Activated T-helper 1 cell treated with Interleukin-2 at 50 U/mL for 16 hours (primary cell): ENCODE measurements around the gene TRAF2.

ENCODE experiments used
- DNase-seq: peaks from one replicate; pipeline ENCODE4 v3.0.0-alpha.2; 2020; ENCODE audit warnings: low read depth

Gene TRAF2

DNA sequence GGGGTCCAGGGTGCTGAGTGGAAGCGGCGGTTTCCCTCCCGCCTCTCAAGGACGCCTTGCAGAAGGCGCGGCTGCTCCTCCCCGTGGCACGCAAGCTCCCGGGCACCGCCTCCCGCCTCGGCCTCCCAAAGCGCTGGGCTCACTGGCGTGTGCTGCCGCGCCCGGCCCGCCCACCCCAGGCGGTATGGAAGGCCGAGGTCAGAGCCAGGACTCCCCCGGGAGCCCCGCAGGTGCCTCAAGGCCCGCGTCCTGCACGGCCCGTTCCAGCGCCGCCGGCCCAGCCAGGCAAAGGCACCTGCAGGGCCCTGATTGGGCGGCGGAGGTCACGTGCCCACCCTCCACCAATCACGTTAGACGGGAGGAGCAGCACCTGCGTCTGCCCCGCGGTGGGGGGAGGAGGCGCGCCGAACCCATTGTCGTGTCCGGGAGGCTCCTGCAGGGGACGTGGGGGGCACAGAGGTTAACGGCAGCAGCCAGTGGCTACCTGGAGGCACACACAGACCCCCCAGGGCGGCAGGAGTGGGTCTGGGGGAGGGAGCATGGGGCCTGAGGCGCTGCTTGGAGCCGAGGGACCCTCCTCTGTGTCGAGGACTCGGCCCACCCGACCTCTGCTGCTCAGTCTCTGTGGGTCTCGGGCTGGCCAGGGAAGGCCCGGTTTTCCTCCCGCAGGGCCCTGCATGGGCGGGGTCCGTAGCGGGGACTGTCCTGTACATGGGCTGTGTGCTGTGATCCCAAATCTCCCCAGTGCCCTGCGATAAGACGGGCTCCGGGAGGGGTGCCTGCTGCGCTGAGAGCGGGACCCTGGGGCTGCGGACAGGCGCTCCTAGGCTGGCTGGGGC lies 63.7 kb downstream of the TRAF2 start:
- DNase-seq = peak; percentile 92

DNA sequence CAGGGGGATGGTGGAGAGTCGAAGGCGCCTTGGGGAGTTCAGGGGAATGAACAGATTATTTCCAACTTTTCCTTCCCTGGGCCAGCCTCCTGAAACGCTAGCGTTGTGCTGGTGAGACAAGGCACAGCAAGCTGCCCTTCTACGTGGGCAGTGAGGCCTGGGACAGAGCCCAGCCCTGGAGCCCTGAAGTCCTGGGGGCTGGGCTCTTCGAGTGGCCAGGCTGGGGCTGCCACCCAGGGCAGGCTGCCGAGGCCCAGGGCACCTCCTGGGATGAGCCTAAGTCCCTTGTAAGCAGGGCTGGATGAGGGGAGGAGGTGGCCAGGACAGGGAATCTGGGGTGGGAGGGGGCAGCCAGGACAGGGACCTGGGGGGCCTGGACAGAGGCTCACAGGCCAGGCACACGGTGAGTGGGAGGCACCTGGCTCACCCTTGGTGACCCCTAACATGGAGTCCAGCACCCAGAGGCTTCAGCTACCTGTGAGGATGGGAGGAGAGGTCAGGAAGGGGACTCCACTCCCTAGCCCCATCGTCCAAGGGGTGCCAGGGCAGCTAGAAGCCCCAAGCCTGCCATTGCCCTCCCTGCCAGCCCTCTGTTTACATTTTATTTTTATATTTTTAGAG lies 64.5 kb downstream of the TRAF2 start:
- DNase-seq = no peak

- DNase-seq = no peak
Observed at GRCh38 chr9:136951541-136952320, 65.4 kb downstream of the TRAF2 start, which contains the start of gene LCN12. Gene LCN12, plus strand, starts transcription at chr9:136952273. Its CDS starts 55 bp downstream, at chr9:136952328.

- DNase-seq = no peak
Observed at GRCh38 chr9:136952321-136952850, 66.1 kb downstream of the TRAF2 start.

GRCh38 chr9:136952876-136953770 lies 66.8 kb downstream of the TRAF2 start:
- DNase-seq = no peak

GRCh38 chr9:136953771-136954269 lies 67.5 kb downstream of the TRAF2 start:
- DNase-seq = no peak

DNA sequence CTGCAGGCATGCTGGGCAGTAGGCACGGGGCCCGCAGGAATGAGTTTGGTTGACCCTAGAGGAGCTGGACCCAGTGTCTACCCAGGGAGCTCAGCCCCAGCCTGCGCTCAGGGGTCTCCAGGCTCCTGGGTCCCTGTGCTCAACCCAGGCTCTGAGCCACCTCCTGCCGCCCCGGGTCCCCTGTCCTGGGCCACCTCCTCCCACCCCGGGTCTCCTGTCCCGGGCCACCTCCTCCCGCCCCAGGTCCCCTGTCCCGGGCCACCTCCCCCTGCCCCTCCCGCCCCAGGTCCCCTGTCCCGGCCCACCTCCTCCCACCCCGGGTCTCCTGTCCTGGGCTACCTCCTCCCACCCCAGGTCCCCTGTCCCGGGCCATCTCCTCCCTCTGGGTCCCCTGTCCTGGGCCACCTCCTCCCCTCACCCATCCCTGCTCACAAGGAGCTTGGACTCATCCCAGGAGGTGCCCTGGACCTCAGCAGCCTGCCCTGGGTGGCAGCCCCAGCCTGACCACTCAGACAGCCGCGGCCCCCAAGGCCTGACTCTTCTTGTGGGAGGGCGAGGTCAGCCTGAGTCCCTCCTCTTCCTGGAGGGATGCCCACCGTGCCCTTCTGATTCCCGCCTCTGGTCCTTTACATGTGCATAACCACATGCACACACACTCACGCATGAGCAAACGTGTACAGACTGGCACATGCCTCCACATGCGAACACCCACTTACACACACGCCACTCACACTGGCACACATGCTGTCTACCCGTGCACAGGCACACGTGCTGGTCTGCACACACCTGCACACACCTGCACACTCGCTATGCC lies 68.2 kb downstream of the TRAF2 start:
- DNase-seq = no peak

GRCh38 chr9:136955202-136955942 lies 69.1 kb downstream of the TRAF2 start:
- no peak for DNase-seq

GRCh38 chr9:136955943-136956335 lies 69.6 kb downstream of the TRAF2 start:
- no peak for DNase-seq

DNA sequence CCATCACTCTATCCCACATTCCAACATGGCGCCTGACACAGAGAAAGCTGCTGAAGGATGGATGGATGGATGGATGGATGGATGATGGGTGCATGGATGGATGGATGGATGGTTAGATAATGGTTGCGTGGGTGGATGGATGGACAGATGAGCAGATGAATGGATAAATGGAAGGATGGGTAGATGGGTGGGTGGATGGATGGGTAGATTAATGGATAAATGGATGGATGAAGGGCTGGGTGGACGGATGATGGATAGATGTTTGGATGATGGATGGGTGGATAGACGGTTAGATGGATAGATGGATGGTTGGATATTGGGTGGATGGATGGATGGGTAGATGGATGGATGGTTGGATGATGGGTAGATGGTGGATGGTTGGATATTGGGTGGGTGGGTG lies 70.3 kb downstream of the TRAF2 start:
- no peak for DNase-seq

DNA sequence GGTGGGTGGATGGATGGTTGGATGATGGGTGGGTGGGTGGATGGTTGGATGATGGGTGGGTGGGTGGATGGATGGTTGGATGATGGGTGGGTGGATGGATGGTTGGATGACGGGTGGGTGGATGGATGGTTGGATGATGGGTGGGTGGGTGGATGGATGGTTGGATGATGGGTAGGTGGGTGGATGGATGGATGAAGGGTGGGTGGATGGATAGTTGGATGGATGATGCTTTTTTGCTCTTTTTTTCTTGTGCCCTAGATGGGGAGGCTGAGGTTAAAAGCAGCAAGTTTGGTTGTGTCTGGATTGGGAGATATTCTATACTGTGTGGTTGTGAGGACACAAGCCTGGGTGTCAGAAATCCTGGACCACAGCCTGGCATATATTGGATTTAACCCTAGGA lies 71.1 kb downstream of the TRAF2 start:
- DNase-seq = no peak

DNA sequence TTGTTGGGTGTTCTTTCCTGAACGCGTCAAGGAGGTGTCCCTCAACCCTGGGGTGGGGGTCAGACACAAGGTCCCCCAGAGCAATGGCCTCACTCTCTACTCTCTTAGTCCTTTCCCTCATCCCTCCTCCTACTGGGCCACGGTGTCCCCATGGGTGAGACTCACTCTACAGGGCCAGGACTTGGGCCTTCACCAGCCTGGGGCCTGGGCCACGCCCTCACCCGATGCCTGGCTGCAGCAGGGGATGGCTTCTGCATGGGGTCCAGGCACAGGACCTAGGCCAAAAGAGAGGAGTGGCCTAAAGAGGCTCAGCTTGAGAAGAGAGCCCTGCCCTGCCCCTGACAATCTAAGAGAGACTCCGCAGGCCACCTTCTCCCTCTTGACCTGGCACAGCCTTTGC lies 71.6 kb downstream of the TRAF2 start:
- DNase-seq = no peak

DNA sequence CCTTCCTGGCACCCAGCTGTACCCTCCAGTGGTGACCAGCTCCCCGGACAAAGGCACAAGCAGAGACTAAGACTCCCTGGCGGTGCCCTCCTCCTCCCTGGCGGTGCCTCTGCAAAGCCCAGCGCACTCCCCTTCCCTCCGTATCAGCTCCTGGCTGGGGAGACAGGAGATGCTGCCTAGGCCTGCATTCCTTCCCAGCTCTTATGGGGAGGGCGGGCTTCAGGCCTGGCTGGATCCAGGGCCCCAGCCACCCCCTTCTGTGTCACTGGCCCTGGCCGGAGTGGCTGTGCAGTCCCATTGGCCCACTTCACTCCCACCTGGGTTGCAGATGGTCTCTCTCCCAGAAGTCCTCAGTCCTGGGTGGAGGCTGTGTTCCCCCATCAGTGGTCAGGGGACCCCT lies 72.2 kb downstream of the TRAF2 start:
- no peak for DNase-seq

DNA sequence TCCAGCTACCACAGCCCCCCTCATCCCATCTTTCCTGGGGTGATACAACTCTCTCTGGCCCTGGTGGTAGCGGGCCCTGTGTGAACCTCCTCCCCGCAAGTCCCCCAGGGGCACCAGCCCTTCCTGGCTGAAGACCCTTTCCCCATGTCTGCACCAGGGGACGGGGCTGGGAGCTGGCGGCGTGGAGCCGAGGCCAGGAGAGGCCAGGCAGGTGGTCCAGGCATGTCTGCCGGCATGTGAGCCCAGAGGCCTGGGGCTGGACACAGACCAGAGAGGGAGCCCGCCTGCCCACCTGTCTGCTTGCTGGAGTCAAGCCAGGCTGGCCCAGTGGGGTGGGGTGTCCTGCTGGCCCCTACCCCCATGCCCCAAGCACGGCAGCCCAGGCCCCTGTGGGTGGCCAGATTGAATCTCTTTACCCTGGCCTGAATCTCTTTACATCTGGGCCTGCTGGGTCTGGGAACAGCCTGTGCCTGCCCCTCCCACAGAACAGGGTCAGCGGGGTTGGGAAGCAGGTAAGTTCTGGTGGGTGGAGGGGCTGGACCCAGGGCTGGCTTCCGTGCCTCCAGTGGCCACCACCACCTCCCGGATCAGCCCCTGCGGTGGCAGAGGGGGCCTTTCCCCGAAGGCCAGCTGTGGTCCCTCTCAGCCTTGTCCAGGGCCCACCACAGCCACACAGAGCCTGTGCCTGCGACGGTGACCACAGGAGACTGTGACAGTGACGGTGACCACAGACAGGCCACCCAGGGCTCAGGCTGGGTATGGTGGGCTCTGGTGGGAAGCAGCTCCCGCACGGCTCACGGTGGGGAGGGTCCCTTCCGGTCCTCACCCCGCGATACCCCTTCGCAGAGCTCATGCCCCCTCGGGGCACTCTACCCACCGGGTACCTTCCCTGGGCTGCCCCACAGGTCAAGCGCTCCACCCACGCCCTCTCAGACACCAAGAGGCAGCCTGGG lies 72.9 kb downstream of the TRAF2 start:
- DNase-seq = no peak

GRCh38 chr9:136960212-136960937 lies 74.1 kb downstream of the TRAF2 start:
- no peak for DNase-seq

DNA sequence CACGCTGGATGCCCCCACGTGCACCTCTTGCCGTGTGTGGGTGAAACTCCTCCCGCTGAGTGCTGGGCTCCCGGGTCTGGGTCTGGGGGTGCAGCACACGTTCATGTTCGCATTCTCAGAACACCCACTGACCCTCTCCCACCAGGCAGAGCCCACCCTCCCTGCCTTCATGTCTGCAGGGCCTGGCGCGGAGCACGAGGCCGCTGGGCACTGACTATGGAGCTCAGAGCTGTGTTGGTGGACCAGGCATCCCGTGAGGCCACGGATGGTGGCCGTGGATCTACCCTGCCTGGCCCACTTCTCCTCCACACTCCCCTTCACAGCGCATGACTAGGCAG lies 74.6 kb downstream of the TRAF2 start:
- DNase-seq = no peak

GRCh38 chr9:136961279-136962065 lies 75.2 kb downstream of the TRAF2 start:
- DNase-seq = no peak
